OCI-LY7 (cell line): ENCODE results near the gene DIP2C.

Experiments used
- CTCF ChIP-seq: fragments of 200-600 bp; sonication (generic); conservative IDR thresholded peaks from 2 replicates; pipeline ENCODE4 v1.5.1; 2014; ENCODE audit warnings: mild to moderate bottlenecking, antibody characterized with exemption, low read length, moderate library complexity, mixed read lengths
- EZH2phosphoT487 ChIP-seq: fragments of 200-600 bp; sonication (generic); IDR thresholded peaks from 2 replicates; pipeline ENCODE4 v1.6.1; 2018; ENCODE audit warnings: low read depth, borderline replicate concordance, mild to moderate bottlenecking, mixed run types, antibody characterized with exemption, low read length, moderate library complexity, mixed read lengths

GRCh38 chr10:630581-631073, 58.8 kb downstream of the DIP2C start:
- TF ChIP-seq CTCF = no peak
- no peak for TF ChIP-seq EZH2phosphoT487
